Activated T-cell treated with anti-CD3 and anti-CD28 coated beads, Interleukin-2, amount 50 U/mL, for 24 hours (primary cell): ENCODE results near the gene SPAG16.
"Not testable (repeated sequence)": the region's sequence is repeated elsewhere in the genome, so short reads cannot be mapped to it uniquely, and the experiment has no call there.

Experiments used
- DNase-seq: peaks from one replicate; pipeline ENCODE4 v3.0.0-alpha.2; 2020
- H3K27ac Mint-ChIP-seq: 2 replicates; pipeline ENCODE4 v1.8.0; 2020; ENCODE audit warnings: mild to moderate bottlenecking, mixed read lengths
- H3K27me3 Mint-ChIP-seq: 2 replicates; pipeline ENCODE4 v1.8.0; 2020; ENCODE audit warnings: mixed read lengths
- H3K36me3 Mint-ChIP-seq: 2 replicates; pipeline ENCODE4 v1.8.0; 2020; ENCODE audit warnings: low read depth, mixed read lengths
- H3K4me1 Mint-ChIP-seq: 2 replicates; pipeline ENCODE4 v1.8.0; 2020; ENCODE audit warnings: low read depth, mixed read lengths
- H3K4me3 Mint-ChIP-seq: 2 replicates; pipeline ENCODE4 v1.8.0; 2020; ENCODE audit warnings: mild to moderate bottlenecking, moderate library complexity, mixed read lengths
- H3K9me3 Mint-ChIP-seq: 2 replicates; pipeline ENCODE4 v1.8.0; 2020; ENCODE audit warnings: mixed read lengths

SPAG16 gene

GRCh38 chr2:213703406-213704098 lies 419.3 kb downstream of the SPAG16 start:
- H3K9me3 Mint-ChIP-seq = no peaks in the 10 kb centered on the region
- H3K27ac Mint-ChIP-seq = no peak overlapping the region
- H3K4me3 Mint-ChIP-seq = no peak overlapping the region
- H3K36me3 Mint-ChIP-seq = no peaks in the 10 kb centered on the region
- no peaks in the 10 kb centered on the region for H3K27me3 Mint-ChIP-seq
- no peaks in the 10 kb centered on the region for H3K4me1 Mint-ChIP-seq
- DNase-seq = no peak

- no peaks in the 10 kb centered on the region for H3K27me3 Mint-ChIP-seq
- H3K36me3 Mint-ChIP-seq = no peaks in the 10 kb centered on the region
- H3K4me3 Mint-ChIP-seq = no peak overlapping the region
- no peak overlapping the region for H3K27ac Mint-ChIP-seq
- no peaks in the 10 kb centered on the region for H3K4me1 Mint-ChIP-seq
- H3K9me3 Mint-ChIP-seq = no peaks in the 10 kb centered on the region
- DNase-seq = no peak
These were observed 425.9 kb downstream of the SPAG16 start for GRCh38 chr2:213710164-213710563.

- not testable (repeated sequence) for H3K27me3 Mint-ChIP-seq, H3K9me3 Mint-ChIP-seq, H3K27ac Mint-ChIP-seq, DNase-seq, H3K4me1 Mint-ChIP-seq, H3K36me3 Mint-ChIP-seq, H3K4me3 Mint-ChIP-seq
These were observed 434.1 kb downstream of the SPAG16 start for GRCh38 chr2:213718411-213718810.

GRCh38 chr2:213722565-213722964 lies 438.3 kb downstream of the SPAG16 start:
- no peaks in the 10 kb centered on the region for H3K4me1 Mint-ChIP-seq
- no peak for DNase-seq
- no peaks in the 10 kb centered on the region for H3K36me3 Mint-ChIP-seq
- H3K9me3 Mint-ChIP-seq = peaks cover 3% of the 10 kb centered on the region
- H3K27me3 Mint-ChIP-seq = no peaks in the 10 kb centered on the region
- no peak overlapping the region for H3K27ac Mint-ChIP-seq
- no peak overlapping the region for H3K4me3 Mint-ChIP-seq

- H3K9me3 Mint-ChIP-seq = peaks cover 4% of the 10 kb centered on the region
- no peak overlapping the region for H3K27ac Mint-ChIP-seq
- no peak overlapping the region for H3K4me3 Mint-ChIP-seq
- H3K27me3 Mint-ChIP-seq = no peaks in the 10 kb centered on the region
- no peaks in the 10 kb centered on the region for H3K4me1 Mint-ChIP-seq
- DNase-seq = no peak
- H3K36me3 Mint-ChIP-seq = no peaks in the 10 kb centered on the region
These were observed 438.8 kb downstream of the SPAG16 start for GRCh38 chr2:213723041-213723560.

- H3K27me3 Mint-ChIP-seq = no peaks in the 10 kb centered on the region
- no peaks in the 10 kb centered on the region for H3K36me3 Mint-ChIP-seq
- H3K4me3 Mint-ChIP-seq = no peak overlapping the region
- no peak for DNase-seq
- H3K4me1 Mint-ChIP-seq = no peaks in the 10 kb centered on the region
- H3K27ac Mint-ChIP-seq = no peak overlapping the region
- peaks cover 6% of the 10 kb centered on the region for H3K9me3 Mint-ChIP-seq
These were observed 439.4 kb downstream of the SPAG16 start for GRCh38 chr2:213723707-213724106.

- no peaks in the 10 kb centered on the region for H3K27me3 Mint-ChIP-seq
- no peak overlapping the region for H3K27ac Mint-ChIP-seq
- H3K9me3 Mint-ChIP-seq = peaks cover 3% of the 10 kb centered on the region
- no peaks in the 10 kb centered on the region for H3K4me1 Mint-ChIP-seq
- H3K36me3 Mint-ChIP-seq = no peaks in the 10 kb centered on the region
- DNase-seq = no peak
- H3K4me3 Mint-ChIP-seq = no peak overlapping the region
These were observed 441.8 kb downstream of the SPAG16 start for GRCh38 chr2:213726101-213726500.

- Mint-ChIP-seq H3K4me1 (no peaks in the 10 kb centered on the region), H3K27me3 (no peaks in the 10 kb centered on the region), H3K9me3 (no peaks in the 10 kb centered on the region), H3K4me3 (no peak overlapping the region), H3K36me3 (no peaks in the 10 kb centered on the region), H3K27ac (no peak overlapping the region)
- no peak for DNase-seq
These were observed 449.6 kb downstream of the SPAG16 start for GRCh38 chr2:213733893-213734292.

GRCh38 chr2:213740453-213740852 lies 456.2 kb downstream of the SPAG16 start:
- Mint-ChIP-seq H3K9me3 (no peaks in the 10 kb centered on the region), H3K4me3 (no peak overlapping the region), H3K4me1 (no peaks in the 10 kb centered on the region), H3K36me3 (no peaks in the 10 kb centered on the region), H3K27me3 (no peaks in the 10 kb centered on the region), H3K27ac (no peak overlapping the region)
- DNase-seq = no peak

GRCh38 chr2:213751446-213751845 lies 467.2 kb downstream of the SPAG16 start:
- Mint-ChIP-seq H3K4me1 (no peaks in the 10 kb centered on the region), H3K36me3 (no peaks in the 10 kb centered on the region), H3K9me3 (no peaks in the 10 kb centered on the region), H3K27ac (no peak overlapping the region), H3K4me3 (no peak overlapping the region), H3K27me3 (no peaks in the 10 kb centered on the region)
- no peak for DNase-seq

- Mint-ChIP-seq H3K27ac (no peak overlapping the region), H3K27me3 (no peaks in the 10 kb centered on the region), H3K36me3 (no peaks in the 10 kb centered on the region), H3K4me3 (no peak overlapping the region), H3K9me3 (no peaks in the 10 kb centered on the region), H3K4me1 (no peaks in the 10 kb centered on the region)
- DNase-seq = no peak
These were observed 468.3 kb downstream of the SPAG16 start for GRCh38 chr2:213752575-213752974.

GRCh38 chr2:213757525-213757924 lies 473.3 kb downstream of the SPAG16 start:
- no peak overlapping the region for H3K27ac Mint-ChIP-seq
- DNase-seq = no peak
- no peaks in the 10 kb centered on the region for H3K4me1 Mint-ChIP-seq
- H3K36me3 Mint-ChIP-seq = no peaks in the 10 kb centered on the region
- H3K27me3 Mint-ChIP-seq = no peaks in the 10 kb centered on the region
- no peak overlapping the region for H3K4me3 Mint-ChIP-seq
- no peaks in the 10 kb centered on the region for H3K9me3 Mint-ChIP-seq

- Mint-ChIP-seq H3K4me1 (no peaks in the 10 kb centered on the region), H3K4me3 (no peak overlapping the region), H3K9me3 (no peaks in the 10 kb centered on the region), H3K27ac (no peak overlapping the region), H3K27me3 (no peaks in the 10 kb centered on the region), H3K36me3 (no peaks in the 10 kb centered on the region)
- DNase-seq = no peak
These were observed 479.1 kb downstream of the SPAG16 start for GRCh38 chr2:213763354-213763753.

- Mint-ChIP-seq H3K36me3 (no peaks in the 10 kb centered on the region), H3K4me3 (no peak overlapping the region), H3K27me3 (no peaks in the 10 kb centered on the region), H3K27ac (no peak overlapping the region), H3K9me3 (no peaks in the 10 kb centered on the region), H3K4me1 (no peaks in the 10 kb centered on the region)
- DNase-seq = no peak
These were observed 479.7 kb downstream of the SPAG16 start for GRCh38 chr2:213763963-213764362.

- H3K4me3 Mint-ChIP-seq = no peak overlapping the region
- no peaks in the 10 kb centered on the region for H3K4me1 Mint-ChIP-seq
- no peak overlapping the region for H3K27ac Mint-ChIP-seq
- DNase-seq = no peak
- no peaks in the 10 kb centered on the region for H3K36me3 Mint-ChIP-seq
- no peaks in the 10 kb centered on the region for H3K9me3 Mint-ChIP-seq
- no peaks in the 10 kb centered on the region for H3K27me3 Mint-ChIP-seq
These were observed 480.6 kb downstream of the SPAG16 start for GRCh38 chr2:213764849-213765248.

- DNase-seq = no peak
- H3K4me1 Mint-ChIP-seq = no peaks in the 10 kb centered on the region
- H3K36me3 Mint-ChIP-seq = no peaks in the 10 kb centered on the region
- no peaks in the 10 kb centered on the region for H3K27me3 Mint-ChIP-seq
- H3K27ac Mint-ChIP-seq = no peak overlapping the region
- no peak overlapping the region for H3K4me3 Mint-ChIP-seq
- H3K9me3 Mint-ChIP-seq = no peaks in the 10 kb centered on the region
These were observed 481.8 kb downstream of the SPAG16 start for GRCh38 chr2:213766062-213766461.
